HG02852 (cell line): ENCODE measurements around the gene HTR1D.
"Not testable (repeated sequence)": the region's sequence is repeated elsewhere in the genome, so short reads cannot be mapped to it uniquely, and the experiment has no call there.

Experiments
- ATAC-seq: cut with Tn5 transposase; IDR thresholded peaks from one replicate; pipeline ENCODE4 v1.9.1; 2021; ENCODE audit warnings: mild to moderate bottlenecking, moderate library complexity; ENCODE audit not compliant: unreplicated experiment

Gene HTR1D

DNA sequence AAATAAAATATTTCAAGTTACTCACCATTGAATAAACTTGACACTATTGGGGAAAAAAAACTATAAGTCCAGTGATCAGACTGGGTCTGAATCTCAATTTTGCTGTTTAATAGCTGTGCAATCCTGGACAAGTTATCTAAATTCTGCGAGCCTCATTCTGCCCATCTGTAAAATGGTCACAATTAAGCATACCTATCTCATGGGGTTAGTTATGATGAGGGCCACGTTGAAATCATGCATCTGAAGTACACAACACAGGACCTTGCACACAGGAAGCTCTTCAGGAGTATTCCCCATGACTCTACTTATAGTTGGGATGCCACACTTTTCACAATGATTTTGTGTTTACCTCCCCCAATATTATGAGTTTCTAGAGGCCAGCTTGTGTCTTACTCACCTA lies 3.8 kb upstream of the HTR1D start:
- no peak for ATAC-seq

DNA sequence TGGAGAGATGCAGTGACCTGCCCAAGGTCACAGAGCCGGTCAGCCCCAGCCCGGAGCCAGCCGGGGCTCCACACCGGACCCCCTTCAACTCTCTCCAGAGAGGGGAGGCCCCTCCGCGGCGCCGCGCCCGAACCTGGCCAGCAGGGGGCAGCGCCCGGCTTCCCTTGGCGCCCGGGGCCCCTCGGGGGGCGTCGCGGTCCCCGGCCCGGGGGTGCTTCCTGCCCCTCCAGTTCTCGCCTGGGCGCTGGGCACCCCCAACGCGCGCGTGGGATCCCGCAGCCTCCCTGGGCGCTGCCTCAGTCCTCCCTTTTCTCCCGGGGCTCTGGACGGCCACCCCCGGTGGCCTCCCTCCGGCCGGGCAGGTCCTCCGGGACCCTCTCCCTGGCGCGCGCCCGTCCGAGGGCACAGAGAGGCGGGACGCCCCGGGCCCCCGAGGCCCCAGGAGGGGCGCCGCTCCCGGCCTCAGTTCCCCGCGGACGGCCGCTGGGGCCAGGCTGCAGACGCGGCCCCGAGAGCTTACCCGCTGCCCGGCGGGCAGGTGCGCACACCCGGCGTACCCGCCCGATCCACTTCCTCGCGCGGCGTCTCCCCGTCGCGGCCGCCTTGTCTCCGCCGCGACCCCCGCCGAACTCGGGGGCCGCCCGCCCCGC lies 406 bp downstream of the HTR1D start:
- ATAC-seq: no peak

GRCh38 chr1:23215751-23216449 lies 1.4 kb downstream of the HTR1D start:
- no peak for ATAC-seq

- no peak for ATAC-seq
These were observed 2.0 kb downstream of the HTR1D start for GRCh38 chr1:23215291-23215690.

GRCh38 chr1:23214640-23215039 lies 2.7 kb downstream of the HTR1D start:
- no peak for ATAC-seq

- no peak for ATAC-seq
These were observed 5.3 kb downstream of the HTR1D start for GRCh38 chr1:23211955-23212354.

- ATAC-seq: no peak
These were observed 6.3 kb downstream of the HTR1D start for GRCh38 chr1:23210963-23211362.

DNA sequence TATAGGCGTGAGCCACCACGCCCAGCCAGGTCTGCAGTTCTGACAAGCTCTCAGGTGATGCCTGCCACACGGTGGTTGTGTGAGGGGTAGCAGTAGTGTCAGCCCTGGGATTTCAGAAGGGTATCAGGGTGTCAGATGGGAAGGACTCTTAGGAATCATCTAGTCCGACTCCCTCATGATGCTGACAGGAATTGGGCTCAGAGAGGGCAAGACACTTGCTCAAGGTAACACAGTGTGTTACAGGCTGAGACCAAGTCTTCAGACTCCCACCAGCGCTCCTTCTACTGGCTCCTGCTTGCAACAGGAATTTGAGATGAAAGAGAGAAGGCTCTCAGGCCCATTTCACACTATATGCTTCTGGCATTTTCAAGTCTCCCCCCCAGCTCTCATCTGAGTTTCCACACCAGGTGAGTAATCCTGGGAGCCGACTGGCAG lies 6.9 kb downstream of the HTR1D start:
- ATAC-seq: no peak

- ATAC-seq: no peak
These were observed 7.5 kb downstream of the HTR1D start for GRCh38 chr1:23209770-23210169.

GRCh38 chr1:23208527-23208926 lies 8.8 kb downstream of the HTR1D start:
- ATAC-seq: no peak

DNA sequence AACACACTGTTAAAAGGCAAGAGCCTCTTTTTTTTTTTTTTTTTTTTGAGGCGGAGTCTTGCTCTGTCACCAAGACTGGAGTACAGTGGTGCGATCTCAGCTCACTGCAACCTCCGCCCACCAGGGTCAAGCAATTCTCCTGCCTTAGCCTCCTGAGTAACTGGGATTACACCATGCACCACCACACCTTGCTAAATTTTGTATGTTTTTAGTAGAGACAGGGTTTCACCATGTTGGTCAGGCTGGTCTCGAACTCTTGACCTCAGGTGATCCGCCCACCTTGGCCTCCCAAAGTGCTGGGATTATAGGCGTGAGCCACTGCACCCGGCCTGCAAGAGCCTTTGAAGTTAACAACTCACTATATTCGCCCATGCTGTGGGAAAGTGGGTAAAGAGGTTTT lies 9.6 kb downstream of the HTR1D start:
- not testable (repeated sequence) for ATAC-seq

DNA sequence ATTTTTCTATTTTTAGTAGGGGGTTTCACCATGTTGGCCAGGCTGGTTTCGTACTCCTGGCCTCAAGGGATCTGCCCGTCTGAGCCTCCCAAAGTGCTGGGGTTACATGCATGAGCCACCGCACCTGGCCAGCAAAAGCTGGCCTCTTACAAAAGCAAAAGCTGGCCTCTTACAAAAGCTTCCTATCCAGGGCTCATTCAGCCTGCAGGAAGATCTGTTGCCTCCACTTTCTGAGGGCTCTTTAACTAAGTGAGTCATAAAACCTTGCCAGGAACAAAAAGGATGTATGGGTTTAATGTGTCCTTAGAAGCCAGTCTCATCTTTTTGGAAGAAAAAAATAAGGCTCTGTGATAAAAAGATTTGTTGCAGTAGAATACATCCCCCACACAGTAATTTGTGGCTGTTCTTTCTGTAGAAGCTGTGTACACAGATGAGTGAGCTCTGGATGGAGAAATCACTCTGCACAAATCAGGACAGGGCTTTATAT lies 15.0 kb downstream of the HTR1D start:
- ATAC-seq: no peak

DNA sequence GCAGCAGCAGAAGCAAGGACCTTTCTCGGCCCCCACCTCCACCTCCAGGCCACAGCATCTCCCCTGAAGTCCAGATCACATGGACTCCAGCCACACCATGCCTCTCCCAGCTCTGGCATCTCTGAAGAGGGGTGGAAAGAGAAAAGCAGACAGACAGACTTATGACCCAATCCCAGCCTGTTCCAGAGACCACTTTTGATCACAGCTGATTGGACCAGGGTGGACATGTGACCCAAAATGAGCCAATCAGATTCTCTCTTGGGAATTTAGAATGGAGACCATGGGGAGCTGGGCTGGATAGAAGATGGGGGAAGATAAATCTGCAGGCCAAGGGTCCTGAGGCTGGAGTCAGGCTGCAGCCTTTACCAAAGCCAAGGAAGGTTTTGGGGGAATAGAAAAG lies 16.4 kb downstream of the HTR1D start:
- ATAC-seq: no peak

GRCh38 chr1:23198373-23198772 lies 18.9 kb downstream of the HTR1D start:
- ATAC-seq: no peak

- no peak for ATAC-seq
These were observed 20.5 kb downstream of the HTR1D start for GRCh38 chr1:23196627-23197328.

GRCh38 chr1:23194119-23194984 lies 22.9 kb downstream of the HTR1D start:
- no peak for ATAC-seq

DNA sequence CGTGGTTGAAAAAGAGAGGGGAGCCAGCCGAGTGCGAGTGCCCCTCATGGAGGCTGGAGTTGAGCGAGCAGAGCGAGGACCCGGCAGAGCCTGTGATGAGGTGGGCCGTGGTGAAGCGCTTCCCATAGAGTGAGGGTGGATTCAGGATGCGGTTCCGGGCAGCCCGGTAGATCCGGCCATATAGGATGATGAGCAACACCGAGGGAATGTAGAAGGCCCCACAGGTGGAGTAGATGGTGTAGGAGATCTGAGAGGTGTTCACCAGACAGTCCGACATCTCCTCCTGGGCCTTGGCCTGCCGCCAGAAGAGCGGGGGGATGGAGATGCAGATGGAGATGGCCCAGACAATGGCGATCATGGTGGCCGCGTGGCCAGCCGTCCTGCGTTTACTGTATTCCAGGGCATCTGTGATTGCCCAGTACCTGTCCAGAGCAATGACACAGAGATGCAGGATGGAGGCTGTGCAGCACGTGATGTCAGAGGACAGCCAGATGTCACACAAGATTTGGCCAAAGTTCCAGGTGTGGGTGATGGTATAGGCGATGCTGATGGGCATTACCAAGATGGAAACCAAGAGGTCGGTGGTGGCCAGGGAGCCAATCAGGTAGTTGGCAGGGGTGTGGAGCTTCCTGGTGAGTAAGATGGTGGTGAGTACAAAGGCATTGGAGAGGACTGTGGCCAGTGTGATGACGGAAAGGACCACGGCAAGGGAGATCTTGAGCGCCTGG lies 23.7 kb downstream of the HTR1D start:
- ATAC-seq: no peak

DNA sequence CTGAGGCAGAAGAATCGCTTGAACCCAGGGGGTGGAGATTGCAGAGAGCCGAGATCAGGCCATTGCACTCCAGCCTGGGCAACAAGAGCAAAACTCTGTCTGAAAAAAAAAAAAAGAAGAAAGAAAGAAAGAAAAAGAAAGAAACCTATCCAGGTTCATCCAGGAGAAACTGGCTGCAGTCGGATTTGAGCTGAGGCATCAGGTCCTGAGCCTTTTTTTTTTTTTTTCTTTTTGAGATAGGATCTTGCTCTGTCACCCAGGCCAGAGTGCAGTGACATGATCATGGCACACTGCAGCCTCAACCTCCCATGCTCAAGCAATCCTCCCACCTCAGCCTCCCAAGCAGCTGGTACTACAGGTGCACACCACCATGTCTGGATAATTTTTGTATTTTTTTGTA lies 26.1 kb downstream of the HTR1D start:
- no peak for ATAC-seq

DNA sequence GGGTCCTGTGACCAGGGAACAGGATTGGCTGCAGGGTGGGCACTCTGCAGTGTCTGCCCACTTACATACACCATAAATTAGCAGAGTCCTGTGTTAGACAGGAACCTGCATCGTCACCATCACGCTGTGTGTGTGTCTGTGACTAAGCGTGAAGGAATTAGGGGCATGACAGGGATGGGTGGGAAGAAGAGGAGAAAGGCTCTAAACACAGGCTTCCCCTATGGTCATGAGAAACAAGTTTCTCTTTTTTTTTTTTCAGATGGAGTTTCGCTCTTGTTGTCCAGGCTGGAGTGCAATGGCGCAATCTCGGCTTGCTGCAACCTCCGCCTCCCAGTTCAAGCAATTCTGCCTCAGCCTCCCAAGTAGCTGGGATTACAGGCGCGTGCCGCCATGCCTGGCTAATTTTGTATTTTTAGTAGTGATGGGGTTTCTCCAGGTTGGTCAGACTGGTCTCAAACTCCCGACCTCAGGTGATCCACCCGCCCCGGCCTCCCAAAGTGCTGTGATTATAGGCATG lies 28.3 kb downstream of the HTR1D start:
- ATAC-seq: not testable (repeated sequence)

DNA sequence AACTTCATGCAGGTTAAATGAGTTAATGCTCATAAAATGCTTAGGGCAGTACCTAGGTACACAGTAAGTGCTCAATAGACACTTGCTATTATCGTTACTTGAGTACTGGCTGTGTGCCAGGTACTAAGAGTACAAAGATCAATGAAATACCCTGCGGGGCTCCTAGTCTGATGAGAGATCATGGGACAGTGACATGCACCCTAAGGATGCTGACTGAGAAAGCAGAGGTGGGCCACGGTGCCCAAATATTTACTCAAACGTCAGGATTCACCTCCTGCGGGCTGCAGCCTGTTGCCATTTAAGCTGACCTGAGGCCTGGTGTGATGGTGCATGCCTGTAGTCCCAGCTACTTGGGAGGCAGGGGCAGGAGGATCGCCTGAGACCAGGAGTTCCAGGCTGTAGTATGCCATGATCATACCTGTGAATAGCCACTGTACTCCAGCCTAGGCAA lies 28.8 kb downstream of the HTR1D start:
- no peak for ATAC-seq
